HG03378 (cell line): ENCODE data around the gene HIPK1.
"Not testable (repeated sequence)": the region's sequence is repeated elsewhere in the genome, so short reads cannot be mapped to it uniquely, and the experiment has no call there.

Experiments used
- ATAC-seq: cut with Tn5 transposase; IDR thresholded peaks from one replicate; pipeline ENCODE4 v1.9.1; 2021; ENCODE audit warnings: mild to moderate bottlenecking, moderate library complexity; ENCODE audit not compliant: unreplicated experiment

The HIPK1 gene

DNA sequence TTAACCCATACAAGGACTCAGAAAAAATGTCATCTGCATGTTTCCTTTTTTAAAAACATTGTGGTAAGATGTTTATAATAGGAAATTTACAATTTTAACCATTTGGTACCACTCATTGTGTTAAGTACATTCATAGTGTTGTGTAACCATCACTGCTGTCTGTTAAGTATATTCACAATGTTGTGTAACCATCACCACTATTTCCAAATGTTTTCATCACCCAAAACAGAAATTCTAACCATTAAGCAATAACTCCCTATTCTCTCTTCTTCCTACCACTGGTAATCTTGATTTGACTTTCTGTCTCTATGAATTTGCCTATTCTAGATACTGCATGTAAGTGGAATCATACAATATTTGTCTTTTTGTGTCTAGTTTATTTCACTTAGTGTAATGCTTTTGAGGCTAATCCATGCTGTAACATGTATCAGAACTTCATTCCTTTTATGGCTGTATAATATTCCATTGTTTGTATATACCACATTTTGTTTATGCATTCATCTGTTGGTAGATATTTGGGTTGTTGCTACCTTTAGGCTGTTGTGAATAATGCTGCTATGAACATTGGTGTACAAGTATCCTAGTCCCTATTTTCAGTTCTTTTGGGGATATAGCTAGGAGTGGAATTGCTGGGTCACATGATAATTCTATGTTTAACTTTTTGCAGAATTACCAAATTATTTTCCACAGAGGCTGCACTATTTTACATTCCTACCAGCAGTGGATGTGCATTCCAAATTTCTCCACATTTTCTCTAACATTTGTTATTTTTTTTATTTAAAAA is 14.1 kb downstream of the HIPK1 start:
- no peak for ATAC-seq

DNA sequence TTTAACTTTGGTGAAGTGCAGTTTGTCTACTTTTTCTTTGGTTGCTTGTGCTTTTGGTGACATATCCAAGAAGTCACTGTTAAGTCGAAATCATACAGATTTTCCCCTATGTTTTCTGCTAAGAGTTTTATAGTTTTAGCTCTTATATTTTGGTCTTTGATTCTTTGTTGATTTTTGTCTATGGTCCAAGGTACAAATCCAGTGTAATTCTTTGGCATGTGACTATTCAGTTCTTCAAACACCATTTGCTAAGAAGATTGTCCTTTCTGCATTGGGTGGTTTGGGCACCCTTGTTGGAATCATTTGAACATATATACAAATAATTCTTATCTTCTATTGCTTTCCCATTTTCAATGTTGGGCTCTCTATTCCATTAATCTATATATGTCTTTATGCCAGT is 16.2 kb downstream of the HIPK1 start:
- no peak for ATAC-seq

DNA sequence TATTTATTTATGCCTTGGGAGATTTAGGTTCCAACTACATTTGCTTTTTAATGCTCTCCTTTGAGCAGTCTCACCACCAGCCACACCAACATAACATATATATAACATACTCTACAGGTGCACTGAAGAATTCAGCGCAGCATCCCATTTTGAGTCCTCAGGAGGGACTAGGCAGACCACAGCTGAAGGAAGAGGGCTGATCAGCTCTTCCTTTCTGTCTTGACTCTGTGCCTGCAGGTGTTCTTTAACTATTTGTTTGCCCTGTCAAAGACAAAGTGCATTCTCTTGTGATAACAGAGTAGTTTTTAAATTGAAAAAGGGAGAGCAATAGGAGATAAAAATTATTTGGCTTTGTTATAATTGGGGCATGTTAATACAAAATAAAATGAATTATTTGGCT is 17.0 kb downstream of the HIPK1 start:
- ATAC-seq: no peak

DNA sequence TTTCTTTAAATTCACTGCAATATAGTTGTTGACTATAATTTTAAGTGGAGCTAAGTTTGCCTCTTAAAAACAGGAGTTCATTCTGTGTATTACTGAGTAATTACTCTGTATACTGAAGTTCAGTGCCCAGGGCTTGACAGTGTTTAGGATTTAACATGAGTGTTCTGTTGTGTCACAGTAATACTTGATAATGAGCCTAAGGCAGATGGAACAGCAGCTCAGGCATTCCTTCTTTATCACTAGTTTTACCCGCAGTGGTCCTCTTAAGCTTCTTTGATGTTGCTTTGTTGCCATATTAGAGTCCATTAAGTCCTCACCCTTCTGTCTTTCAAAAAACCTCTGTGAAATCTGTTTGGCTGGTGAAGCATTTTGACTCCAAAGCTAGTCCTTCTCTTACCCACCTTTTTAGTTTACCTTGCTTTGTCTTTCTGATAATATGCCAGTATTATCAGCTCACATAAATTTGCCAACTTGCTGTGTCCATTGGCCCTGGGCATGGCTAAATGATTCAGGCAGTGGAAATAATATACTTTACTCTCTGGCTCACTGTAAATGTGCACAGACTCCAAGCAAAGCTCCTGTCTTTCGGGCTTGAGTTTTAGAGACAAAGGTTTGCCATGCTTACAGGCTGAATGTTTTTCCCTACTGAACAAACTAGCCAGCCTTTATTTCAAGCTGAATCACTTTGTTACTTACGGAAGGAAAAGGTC is 17.7 kb downstream of the HIPK1 start:
- no peak for ATAC-seq

DNA sequence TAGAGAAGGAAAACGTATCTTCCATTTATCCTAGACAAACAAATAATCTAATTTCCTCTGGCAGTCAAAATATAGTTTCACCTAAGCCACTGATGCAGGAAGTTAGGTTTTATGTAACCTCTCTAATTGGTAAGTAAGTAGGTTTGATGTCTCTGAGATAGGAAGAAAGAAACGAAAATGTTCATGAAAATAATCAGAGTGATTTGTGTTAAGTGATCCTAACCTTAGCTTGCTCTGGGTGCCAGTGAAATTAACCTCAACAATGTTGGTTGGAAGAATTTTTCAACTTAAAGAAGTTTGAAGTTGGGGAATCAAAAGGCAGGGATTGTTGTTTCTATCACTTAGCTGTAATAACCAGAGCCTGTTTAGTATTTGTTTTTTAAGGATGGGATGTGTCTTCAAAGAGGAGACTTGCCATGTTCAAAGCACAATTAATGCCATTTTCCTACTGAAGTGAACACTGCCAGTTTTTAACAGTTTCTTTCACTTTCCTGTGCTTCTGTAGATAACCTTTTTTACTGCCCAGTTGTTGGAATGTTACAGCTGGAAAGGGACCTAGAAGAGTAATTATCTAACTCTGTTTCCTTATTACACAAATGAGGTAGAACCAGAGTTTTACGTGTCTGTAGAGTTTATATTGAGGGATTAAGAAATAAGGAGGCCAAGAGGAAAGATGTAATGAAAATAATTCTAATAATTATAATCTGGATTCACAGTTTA is 18.4 kb downstream of the HIPK1 start:
- ATAC-seq: no peak

DNA sequence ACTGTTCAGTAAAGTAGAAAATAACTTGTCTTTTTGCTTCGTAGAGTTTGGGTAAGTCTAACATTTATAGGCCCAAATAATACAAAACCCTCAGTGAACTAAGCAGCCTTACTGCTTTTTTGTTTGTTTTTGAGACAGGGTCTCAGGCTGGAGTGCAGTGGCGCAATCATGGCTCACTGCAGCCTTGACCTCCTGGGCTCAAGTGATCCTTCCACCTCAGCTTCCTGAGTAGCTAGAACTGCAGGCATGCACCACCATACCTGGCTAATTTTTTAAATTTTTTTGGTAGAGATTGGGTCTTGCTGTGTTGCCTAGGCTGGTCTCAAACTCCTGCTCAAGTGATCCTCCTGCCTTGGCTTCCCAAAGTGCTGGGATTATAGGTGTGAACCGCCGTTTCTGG is 19.0 kb downstream of the HIPK1 start:
- not testable (repeated sequence) for ATAC-seq

DNA sequence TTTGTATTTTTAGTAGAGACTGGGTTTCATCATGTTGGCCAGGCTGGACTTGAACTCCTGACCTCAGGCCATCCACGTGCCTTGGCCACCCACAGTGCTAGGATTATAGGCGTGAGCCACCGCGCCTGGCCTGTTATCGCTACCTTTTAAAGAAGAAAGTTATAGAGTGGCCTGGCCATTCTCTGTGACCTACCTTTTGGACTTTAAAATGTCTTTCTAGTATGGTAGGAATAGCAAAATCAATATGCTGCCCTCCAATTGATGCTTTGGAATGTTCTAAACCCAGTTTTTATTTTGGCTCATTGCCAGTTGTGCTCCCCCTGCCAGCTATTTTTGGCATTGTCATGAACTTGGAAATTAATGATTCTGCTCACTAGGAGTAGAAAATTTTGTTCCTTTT is 19.9 kb downstream of the HIPK1 start:
- no peak for ATAC-seq

DNA sequence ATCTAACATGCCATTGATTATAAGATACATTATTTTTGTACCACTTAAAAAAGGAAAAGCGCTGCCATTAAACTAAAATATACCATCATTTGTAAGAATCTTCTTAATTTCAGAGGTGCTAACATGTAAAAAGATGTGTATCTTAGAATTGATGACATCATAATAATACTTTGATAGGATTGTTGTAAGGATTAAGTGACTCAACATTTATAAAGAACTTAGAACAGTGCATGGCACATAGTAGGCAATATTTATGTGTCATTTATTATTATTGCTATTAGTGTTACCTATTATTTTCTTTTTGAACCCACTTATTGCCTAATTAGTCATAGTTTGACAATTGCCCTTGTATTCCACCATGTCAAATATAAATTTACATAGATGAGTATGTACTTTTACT is 21.8 kb downstream of the HIPK1 start:
- no peak for ATAC-seq

DNA sequence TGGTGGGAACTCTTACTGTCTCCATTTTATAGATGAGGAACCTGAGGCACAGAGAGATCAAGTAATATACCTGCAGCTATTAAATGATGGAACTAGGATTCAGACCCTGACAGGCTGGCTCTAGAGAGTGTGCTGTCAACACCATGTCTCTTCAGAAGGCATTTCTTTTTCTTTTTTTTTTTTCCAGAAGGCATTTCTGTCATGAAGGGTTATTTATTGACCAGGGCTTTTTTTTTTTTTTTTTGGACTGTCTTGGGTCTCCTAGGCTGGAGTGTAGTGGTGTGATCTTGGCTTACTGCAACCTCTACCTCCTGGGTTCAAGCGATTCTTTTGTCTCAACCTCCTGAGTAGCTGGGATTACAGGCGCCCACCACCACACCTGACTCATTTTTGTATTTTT is 22.6 kb downstream of the HIPK1 start:
- ATAC-seq: no peak

DNA sequence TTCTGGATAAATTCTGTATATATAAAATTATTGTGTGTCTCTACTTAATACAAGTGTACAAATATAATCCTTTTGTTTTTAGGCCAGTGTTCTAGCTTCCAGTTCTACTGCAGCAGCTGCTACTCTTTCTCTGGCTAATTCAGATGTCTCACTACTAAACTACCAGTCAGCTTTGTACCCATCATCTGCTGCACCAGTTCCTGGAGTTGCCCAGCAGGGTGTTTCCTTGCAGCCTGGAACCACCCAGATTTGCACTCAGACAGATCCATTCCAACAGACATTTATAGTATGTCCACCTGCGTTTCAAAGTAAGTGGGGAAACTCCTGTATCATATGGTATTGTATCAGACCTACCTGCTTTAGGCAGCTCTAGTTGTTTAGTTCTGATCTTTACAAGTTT is 28.9 kb downstream of the HIPK1 start:
- ATAC-seq: no peak

DNA sequence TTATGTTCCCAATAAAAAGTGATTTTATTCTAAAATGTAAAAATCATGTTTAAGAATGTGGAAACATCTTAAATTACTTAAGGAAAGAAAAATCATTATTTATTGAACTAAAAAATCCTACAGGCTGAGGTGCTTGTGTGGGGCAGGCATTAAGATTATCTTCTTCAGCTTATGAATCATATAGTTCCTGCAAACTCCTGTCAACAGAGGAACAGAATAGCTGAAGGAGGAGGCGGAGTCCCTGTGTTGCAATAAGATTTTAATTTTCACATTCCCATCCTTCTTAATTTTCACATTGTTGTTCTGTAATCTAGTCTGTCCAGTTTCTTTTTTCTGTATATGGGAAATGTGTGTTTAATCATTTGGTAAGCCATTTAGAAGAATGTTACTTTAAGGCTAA is 29.6 kb downstream of the HIPK1 start:
- ATAC-seq: no peak

DNA sequence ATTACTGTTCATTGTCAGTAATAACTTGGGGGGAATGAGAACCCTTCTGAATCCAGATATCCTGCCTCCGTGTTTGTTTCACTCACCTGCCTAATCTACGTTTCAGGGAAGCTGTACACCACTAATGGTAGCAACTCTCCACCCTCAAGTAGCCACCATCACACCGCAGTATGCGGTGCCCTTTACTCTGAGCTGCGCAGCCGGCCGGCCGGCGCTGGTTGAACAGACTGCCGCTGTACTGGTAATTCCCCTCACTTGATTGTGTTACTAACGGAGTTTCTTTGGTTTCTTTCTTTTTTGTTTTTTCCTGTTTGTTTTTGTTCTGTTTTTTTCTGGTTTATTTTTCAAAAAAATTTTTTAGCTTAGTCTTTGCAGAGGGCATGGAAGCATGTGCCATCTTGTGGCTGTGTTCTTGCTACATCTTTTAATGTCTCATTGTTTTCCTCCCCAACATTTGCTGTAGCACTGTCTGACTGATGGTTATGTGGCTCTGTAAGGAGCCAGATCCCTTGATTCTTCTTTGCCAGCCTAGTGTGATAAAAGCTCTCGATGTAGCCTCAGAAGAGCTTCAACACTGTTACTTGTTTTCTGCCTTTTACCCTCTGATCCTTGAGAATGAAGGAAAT is 34.3 kb downstream of the HIPK1 start:
- ATAC-seq: no peak

DNA sequence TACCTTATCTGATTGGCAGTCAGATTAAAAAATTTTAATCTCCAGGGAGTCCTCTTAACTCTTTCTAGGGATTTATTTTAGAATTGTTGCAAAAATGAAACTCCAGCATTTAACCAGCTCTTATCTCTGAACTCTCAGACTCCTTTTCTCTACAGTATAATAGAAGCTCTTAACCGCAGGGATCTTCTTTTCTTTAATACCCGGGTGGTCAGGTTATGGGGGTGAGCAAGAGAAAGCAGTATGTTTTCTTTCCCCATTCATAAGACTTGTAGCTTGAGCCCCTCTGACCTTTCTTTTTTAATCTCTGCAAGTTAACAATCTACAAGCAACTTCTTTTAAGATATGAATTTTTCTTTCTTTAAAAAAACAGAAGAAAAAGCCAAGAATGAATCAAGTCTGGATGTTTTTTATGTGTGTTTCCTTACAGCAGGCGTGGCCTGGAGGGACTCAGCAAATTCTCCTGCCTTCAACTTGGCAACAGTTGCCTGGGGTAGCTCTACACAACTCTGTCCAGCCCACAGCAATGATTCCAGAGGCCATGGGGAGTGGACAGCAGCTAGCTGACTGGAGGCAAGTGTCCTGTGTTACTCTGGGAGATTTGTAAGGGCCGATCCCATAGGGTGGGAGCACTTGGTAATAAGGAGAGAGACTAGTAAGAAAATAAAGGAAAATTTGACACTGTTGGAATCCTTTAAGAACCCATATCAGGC is 36.7 kb downstream of the HIPK1 start:
- no peak for ATAC-seq

DNA sequence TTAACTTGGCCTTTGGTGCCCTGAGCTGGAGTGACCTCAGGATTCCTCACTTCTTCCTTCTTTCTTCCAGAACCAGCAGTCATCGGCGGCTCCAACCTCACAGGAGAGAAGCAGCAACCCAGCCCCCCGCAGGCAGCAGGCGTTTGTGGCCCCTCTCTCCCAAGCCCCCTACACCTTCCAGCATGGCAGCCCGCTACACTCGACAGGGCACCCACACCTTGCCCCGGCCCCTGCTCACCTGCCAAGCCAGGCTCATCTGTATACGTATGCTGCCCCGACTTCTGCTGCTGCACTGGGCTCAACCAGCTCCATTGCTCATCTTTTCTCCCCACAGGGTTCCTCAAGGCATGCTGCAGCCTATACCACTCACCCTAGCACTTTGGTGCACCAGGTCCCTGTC is 43.8 kb downstream of the HIPK1 start:
- ATAC-seq: no peak

DNA sequence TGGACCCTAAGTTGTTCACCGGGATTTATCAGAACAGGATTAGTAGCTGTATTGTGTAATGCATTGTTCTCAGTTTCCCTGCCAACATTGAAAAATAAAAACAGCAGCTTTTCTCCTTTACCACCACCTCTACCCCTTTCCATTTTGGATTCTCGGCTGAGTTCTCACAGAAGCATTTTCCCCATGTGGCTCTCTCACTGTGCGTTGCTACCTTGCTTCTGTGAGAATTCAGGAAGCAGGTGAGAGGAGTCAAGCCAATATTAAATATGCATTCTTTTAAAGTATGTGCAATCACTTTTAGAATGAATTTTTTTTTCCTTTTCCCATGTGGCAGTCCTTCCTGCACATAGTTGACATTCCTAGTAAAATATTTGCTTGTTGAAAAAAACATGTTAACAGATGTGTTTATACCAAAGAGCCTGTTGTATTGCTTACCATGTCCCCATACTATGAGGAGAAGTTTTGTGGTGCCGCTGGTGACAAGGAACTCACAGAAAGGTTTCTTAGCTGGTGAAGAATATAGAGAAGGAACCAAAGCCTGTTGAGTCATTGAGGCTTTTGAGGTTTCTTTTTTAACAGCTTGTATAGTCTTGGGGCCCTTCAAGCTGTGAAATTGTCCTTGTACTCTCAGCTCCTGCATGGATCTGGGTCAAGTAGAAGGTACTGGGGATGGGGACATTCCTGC is 46.2 kb downstream of the HIPK1 start:
- ATAC-seq: no peak

DNA sequence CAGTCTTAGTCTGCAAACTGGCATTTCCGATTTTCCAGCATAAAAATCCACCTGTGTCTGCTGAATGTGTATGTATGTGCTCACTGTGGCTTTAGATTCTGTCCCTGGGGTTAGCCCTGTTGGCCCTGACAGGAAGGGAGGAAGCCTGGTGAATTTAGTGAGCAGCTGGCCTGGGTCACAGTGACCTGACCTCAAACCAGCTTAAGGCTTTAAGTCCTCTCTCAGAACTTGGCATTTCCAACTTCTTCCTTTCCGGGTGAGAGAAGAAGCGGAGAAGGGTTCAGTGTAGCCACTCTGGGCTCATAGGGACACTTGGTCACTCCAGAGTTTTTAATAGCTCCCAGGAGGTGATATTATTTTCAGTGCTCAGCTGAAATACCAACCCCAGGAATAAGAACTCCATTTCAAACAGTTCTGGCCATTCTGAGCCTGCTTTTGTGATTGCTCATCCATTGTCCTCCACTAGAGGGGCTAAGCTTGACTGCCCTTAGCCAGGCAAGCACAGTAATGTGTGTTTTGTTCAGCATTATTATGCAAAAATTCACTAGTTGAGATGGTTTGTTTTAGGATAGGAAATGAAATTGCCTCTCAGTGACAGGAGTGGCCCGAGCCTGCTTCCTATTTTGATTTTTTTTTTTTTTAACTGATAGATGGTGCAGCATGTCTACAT is 47.6 kb downstream of the HIPK1 start:
- ATAC-seq: no peak

DNA sequence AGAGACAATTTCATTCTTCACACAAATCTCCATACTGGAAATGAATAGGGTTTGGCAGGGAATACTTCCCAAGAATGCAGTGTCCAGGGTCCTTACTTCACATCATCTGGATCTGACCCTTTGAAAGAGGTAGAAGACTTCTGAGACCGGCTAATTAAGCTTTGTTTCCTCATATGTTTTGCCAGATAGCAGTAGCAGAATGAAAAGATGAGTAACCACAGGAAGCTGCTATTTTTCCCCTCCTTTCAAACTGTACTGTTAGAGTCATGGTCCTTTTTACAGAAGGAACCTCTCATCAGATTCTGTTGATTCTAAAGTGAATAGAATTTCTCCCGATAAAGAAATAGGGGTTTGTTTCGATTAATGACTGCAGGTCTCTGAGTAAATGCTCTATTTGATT is 48.8 kb downstream of the HIPK1 start:
- no peak for ATAC-seq

DNA sequence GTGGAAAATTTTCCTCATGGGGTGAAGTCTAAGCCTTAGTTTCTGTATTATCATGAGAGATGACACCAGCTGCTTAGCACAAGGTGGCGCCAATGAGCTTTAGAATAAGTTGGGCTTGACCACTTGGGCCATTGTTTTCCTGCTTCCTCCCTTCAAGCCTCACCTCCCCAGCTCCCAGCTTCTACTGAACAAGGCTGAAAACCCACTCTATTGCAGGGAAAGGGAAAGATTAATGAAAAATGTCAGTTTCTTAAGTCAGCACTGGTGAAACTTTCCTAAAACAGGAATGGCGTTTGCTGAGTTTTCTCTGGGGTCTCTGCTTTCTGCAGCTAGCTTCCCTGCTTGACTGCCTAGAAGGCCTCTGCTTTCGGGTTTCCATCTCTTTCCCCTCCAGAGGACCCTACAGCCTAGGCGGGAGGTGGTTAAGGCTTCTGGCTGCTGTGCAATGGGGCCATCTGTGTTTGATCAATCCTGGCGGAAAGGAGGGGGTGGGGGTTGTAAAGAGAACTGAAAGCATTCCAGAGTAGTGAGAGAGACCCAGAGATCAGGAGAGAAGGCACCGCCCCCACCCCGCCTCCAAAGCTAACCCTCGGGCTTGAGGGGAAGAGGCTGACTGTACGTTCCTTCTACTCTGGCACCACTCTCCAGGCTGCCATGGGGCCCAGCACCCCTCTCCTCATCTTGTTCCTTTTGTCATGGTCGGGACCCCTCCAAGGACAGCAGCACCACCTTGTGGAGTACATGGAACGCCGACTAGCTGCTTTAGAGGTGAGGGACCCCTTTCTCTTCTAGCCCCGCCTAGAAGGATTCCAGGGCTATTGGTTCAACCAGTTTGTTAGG is 50.0 kb downstream of the HIPK1 start, which contains the start of gene OLFML3:
TSS of gene OLFML3 (plus strand) at position 612 of the 840 bp plus-strand sequence. CDS start at position 655, 43 bp downstream.
- ATAC-seq: no peak

DNA sequence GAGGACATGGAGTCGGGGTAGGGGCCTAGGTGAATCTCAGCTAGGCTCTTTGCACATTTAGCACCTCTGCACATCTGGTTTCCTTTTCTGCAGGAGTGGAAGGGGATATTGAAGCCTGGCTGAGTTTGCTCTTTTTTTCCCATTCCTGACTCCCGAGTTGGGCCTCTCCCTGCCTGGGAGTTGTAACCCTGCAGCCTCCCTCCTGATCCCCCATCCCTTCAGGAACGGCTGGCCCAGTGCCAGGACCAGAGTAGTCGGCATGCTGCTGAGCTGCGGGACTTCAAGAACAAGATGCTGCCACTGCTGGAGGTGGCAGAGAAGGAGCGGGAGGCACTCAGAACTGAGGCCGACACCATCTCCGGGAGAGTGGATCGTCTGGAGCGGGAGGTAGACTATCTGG is 51.0 kb downstream of the HIPK1 start:
- ATAC-seq: no peak
